Stimulated activated CD8-positive, alpha-beta memory T cell treated with anti-CD3 and anti-CD28 coated beads, Interleukin-7, amount 100 ng/mL, for 24 hours (primary cell): ENCODE measurements around the gene KIAA0040.
"Not testable (repeated sequence)": the region's sequence is repeated elsewhere in the genome, so short reads cannot be mapped to it uniquely, and the experiment has no call there.

Source experiments
- DNase-seq: peaks from one replicate; pipeline ENCODE4 v3.0.0-alpha.2; 2020; ENCODE audit warnings: low read depth

Gene KIAA0040

GRCh38 chr1:175134500-175134899 is 58.1 kb downstream of the KIAA0040 start:
- DNase-seq, result no peak

GRCh38 chr1:175133673-175134435 is 58.7 kb downstream of the KIAA0040 start:
- DNase-seq, result no peak

- DNase-seq, result no peak
Measured at GRCh38 chr1:175132436-175132835, 60.1 kb downstream of the KIAA0040 start.

- no peak for DNase-seq
Measured at GRCh38 chr1:175131095-175131494, 61.5 kb downstream of the KIAA0040 start.

- no peak for DNase-seq
Measured at GRCh38 chr1:175130649-175131045, 61.9 kb downstream of the KIAA0040 start.

GRCh38 chr1:175129997-175130648 is 62.5 kb downstream of the KIAA0040 start:
- no peak for DNase-seq

- DNase-seq, result no peak
Measured at GRCh38 chr1:175129644-175129996, 63.0 kb downstream of the KIAA0040 start.

GRCh38 chr1:175129182-175129581 is 63.4 kb downstream of the KIAA0040 start:
- DNase-seq, result no peak

- DNase-seq, result no peak
Measured at GRCh38 chr1:175128523-175128922, 64.1 kb downstream of the KIAA0040 start.

- DNase-seq, result no peak
Measured at GRCh38 chr1:175127565-175127964, 65.0 kb downstream of the KIAA0040 start.

GRCh38 chr1:175126347-175126746 is 66.2 kb downstream of the KIAA0040 start:
- DNase-seq, result no peak

- no peak for DNase-seq
Measured at GRCh38 chr1:175124861-175125260, 67.7 kb downstream of the KIAA0040 start.

- DNase-seq, result no peak
Measured at GRCh38 chr1:175120511-175120910, 72.1 kb downstream of the KIAA0040 start.

GRCh38 chr1:175118375-175119367 is 73.9 kb downstream of the KIAA0040 start:
- no peak for DNase-seq

- DNase-seq, result no peak
Measured at GRCh38 chr1:175116903-175117302, 75.7 kb downstream of the KIAA0040 start.

GRCh38 chr1:175116210-175116798 is 76.3 kb downstream of the KIAA0040 start:
- no peak for DNase-seq

GRCh38 chr1:175114996-175115395 is 77.6 kb downstream of the KIAA0040 start:
- no peak for DNase-seq

GRCh38 chr1:175108331-175108820 is 84.2 kb downstream of the KIAA0040 start:
- DNase-seq, result not testable (repeated sequence)
